Breast epithelium (tissue), 4 donors: ENCODE data around the gene HMGCL. TPM values are rescaled to one million over a fixed set of nuclear protein-coding genes. Genes with fewer than 3 reads are reported as not detected.

ENCODE experiments used
- DNase-seq, 2 donors: peaks; one replicate each; pipeline ENCODE4 v3.0.0-alpha.2; 2019; ENCODE audit warnings: low spot score in 2 of 2
- H3K27ac ChIP-seq, 2 donors: fragments of 200-600 bp; sonication (generic) in 1 of 2; one replicate each; pipeline ENCODE4 v1.5.1; 2016 to 2019; ENCODE audit warnings: mild to moderate bottlenecking in 1 of 2
- H3K27me3 ChIP-seq, 2 donors: fragments of 200-600 bp; sonication (generic) in 1 of 2; one replicate each; pipeline versions ENCODE4 v1.5.1 to v1.6.0; 2017 to 2019; ENCODE audit warnings: control low read depth in 1 of 2, mild to moderate bottlenecking in 1 of 2
- H3K36me3 ChIP-seq: fragments of 200-600 bp; one replicate; pipeline ENCODE4 v1.5.1; 2019
- H3K4me1 ChIP-seq, 2 donors: fragments of 200-600 bp; sonication (generic); one replicate each; pipeline ENCODE4 v1.5.1; 2016 to 2019; ENCODE audit warnings: control low read depth in 1 of 2
- H3K4me3 ChIP-seq, 3 donors: fragments of 200-600 bp; sonication (generic); 1 replicate in 2 of 3; 2 replicates in 1 of 3; pipeline ENCODE4 v1.5.1; 2016 to 2019; ENCODE audit warnings: mild to moderate bottlenecking in 3 of 3, moderate library complexity in 2 of 3
- H3K9me3 ChIP-seq, 2 donors: fragments of 200-600 bp; sonication (generic) in 1 of 2; one replicate each; pipeline ENCODE4 v1.5.1; 2016 to 2019; ENCODE audit warnings: control low read depth in 1 of 2
- CTCF ChIP-seq, 3 donors: fragments of 450-650 bp; IDR thresholded peaks; one replicate each; pipeline ENCODE4 v1.5.1; 2016 to 2017; ENCODE audit warnings: antibody characterized with exemption in 3 of 3, mild to moderate bottlenecking in 3 of 3, moderate library complexity in 3 of 3
- POLR2A ChIP-seq: fragments of 450-650 bp; IDR thresholded peaks from one replicate; pipeline ENCODE4 v1.6.1; 2016; ENCODE audit warnings: antibody characterized with exemption, mild to moderate bottlenecking, moderate library complexity
- POLR2AphosphoS5 ChIP-seq, 3 donors: sonication (generic); formaldehyde crosslinking; IDR thresholded peaks; one replicate each; pipeline ENCODE4 v1.6.1; 2017; ENCODE audit warnings: antibody characterized with exemption in 3 of 3
- intact Hi-C: fragments of 100-400 bp; cut with DNase I; formaldehyde crosslinking; loops from one replicate; pipeline ENCODE4 v1.15.1; 2023; ENCODE audit warnings: low total_unique reads
- total RNA-seq, 3 donors: library from RNA; depleted of rRNA; stranded (reverse); fragments of >200 nt; gene quantifications; one replicate each; pipeline ENCODE4 v1.1.0, GENCODE V29; 2016

HMGCL gene
- 10 to 100 TPM; 31.7 to 42.4 (median 39.0) TPM for total RNA-seq

- Histone ChIP-seq H3K9me3 (no peaks in the 10 kb centered on the region), H3K4me1 (no peaks in the 10 kb centered on the region), H3K4me3 (peak within 1 kb of the TSS; percentile 88 to 98 (median 97)), H3K27ac (peak within 1 kb of the TSS; percentile 97), H3K36me3 (no peaks in the 10 kb centered on the region), H3K27me3 (no peaks in the 10 kb centered on the region)
- DNase-seq: peak; percentile 89 to 94
- TF ChIP-seq CTCF (IDR thresholded peaks at IDR 0.05): no peak
- TF ChIP-seq POLR2A: peak; percentile 86
- TF ChIP-seq POLR2AphosphoS5 (IDR thresholded peaks at IDR 0.05): peak; percentile 86 to 95 (median 91)
- intact Hi-C loops: no loop called here
Measured at GRCh38 chr1:23825076-23825761, at the start of gene HMGCL. HMGCL (minus strand) TSS chr1:23825429; CDS start chr1:23825415, 14 bp downstream.

GRCh38 chr1:23872421-23872820, 47.2 kb upstream of the HMGCL start:
- Histone ChIP-seq H3K36me3 (no peaks in the 10 kb centered on the region), H3K27ac (no peak overlapping the region), H3K27me3 (peaks cover 0 to 5% of the 10 kb centered on the region in 2 donors), H3K4me1 (no peaks in the 10 kb centered on the region), H3K9me3 (no peaks in the 10 kb centered on the region), H3K4me3 (no peak overlapping the region)
- DNase-seq: no peak
- TF ChIP-seq CTCF (IDR thresholded peaks at IDR 0.05) (no peak), POLR2AphosphoS5 (IDR thresholded peaks at IDR 0.05) (no peak)
- intact Hi-C loops: no loop called here

- TF ChIP-seq CTCF (IDR thresholded peaks at IDR 0.05) (no peak), POLR2A (no peak), POLR2AphosphoS5 (IDR thresholded peaks at IDR 0.05) (no peak)
- peak overlapping the region; percentile 70 to 82 (median 79) for H3K4me3 ChIP-seq
- H3K27ac ChIP-seq: peak overlapping the region; percentile 27 to 65
- no peaks in the 10 kb centered on the region for H3K27me3 ChIP-seq
- no peaks in the 10 kb centered on the region for H3K4me1 ChIP-seq
- intact Hi-C loops: no loop called here
- H3K36me3 ChIP-seq: no peaks in the 10 kb centered on the region
- DNase-seq: no peak
- no peaks in the 10 kb centered on the region for H3K9me3 ChIP-seq
Measured at GRCh38 chr1:23869051-23869450, 43.8 kb upstream of the HMGCL start.

- Histone ChIP-seq H3K4me1 (no peaks in the 10 kb centered on the region), H3K27ac (peak overlapping the region; percentile 62 to 65), H3K9me3 (no peaks in the 10 kb centered on the region), H3K27me3 (no peaks in the 10 kb centered on the region), H3K4me3 (peak overlapping the region; percentile 70 to 82 (median 79)), H3K36me3 (no peaks in the 10 kb centered on the region)
- TF ChIP-seq POLR2AphosphoS5 (IDR thresholded peaks at IDR 0.05): no peak
- TF ChIP-seq CTCF (IDR thresholded peaks at IDR 0.05): peak in 1 of 3 donors; percentile 33
- DNase-seq: no peak
- intact Hi-C loops: no loop called here
Measured at GRCh38 chr1:23868557-23869016, 43.4 kb upstream of the HMGCL start.

GRCh38 chr1:23867895-23868556, 42.8 kb upstream of the HMGCL start, which contains the start of gene FUCA1:
FUCA1 (minus strand) TSS chr1:23868290; CDS start chr1:23868286, 4 bp downstream.
- peak; percentile 70 to 94 (median 85) for TF ChIP-seq CTCF (IDR thresholded peaks at IDR 0.05)
- no peak for TF ChIP-seq POLR2A
- TF ChIP-seq POLR2AphosphoS5 (IDR thresholded peaks at IDR 0.05): peak; percentile 56 to 67 (median 58)
- Histone ChIP-seq H3K4me1 (no peaks in the 10 kb centered on the region), H3K36me3 (no peaks in the 10 kb centered on the region), H3K4me3 (peak within 1 kb of the TSS; percentile 70 to 82 (median 79)), H3K27me3 (no peaks in the 10 kb centered on the region), H3K27ac (peak within 1 kb of the TSS; percentile 62 to 65), H3K9me3 (no peaks in the 10 kb centered on the region)
- intact Hi-C loops: no loop called here
- peak; percentile 87 to 89 for DNase-seq
